OCI-LY1 (cell line): ENCODE measurements around the gene FCRL1.

Experiments
- H2AFZ ChIP-seq: fragments of 200-600 bp; sonication (generic), shearing (Covaris generic); 2 replicates; pipeline ENCODE4 v1.6.0; 2014; ENCODE audit warnings: antibody characterized with exemption, mild to moderate bottlenecking, low read length
- H3F3A ChIP-seq: fragments of 200-600 bp; sonication (generic), shearing (Covaris generic); 2 replicates; pipeline ENCODE4 v1.6.0; 2014; ENCODE audit warnings: mild to moderate bottlenecking, antibody characterized with exemption, low read length, moderate library complexity; ENCODE audit not compliant: insufficient read depth
- H3K27ac ChIP-seq: fragments of 200-600 bp; sonication (generic); 2 replicates; pipeline ENCODE4 v1.5.1; 2014; ENCODE audit warnings: low read length, mixed run types, mild to moderate bottlenecking, low read depth; ENCODE audit not compliant: poor library complexity, severe bottlenecking
- H3K27me3 ChIP-seq: fragments of 200-600 bp; sonication (generic); 2 replicates; pipeline ENCODE4 v1.6.0; 2014; ENCODE audit warnings: antibody characterized with exemption, mild to moderate bottlenecking, low read length, moderate library complexity; ENCODE audit not compliant: insufficient read depth
- H3K36me3 ChIP-seq: fragments of 200-600 bp; sonication (generic); 2 replicates; pipeline ENCODE4 v1.6.1; 2014; ENCODE audit warnings: mild to moderate bottlenecking, antibody characterized with exemption, low read length, moderate library complexity, mixed read lengths; ENCODE audit not compliant: insufficient read depth
- H3K4me1 ChIP-seq: fragments of 200-600 bp; sonication (generic); 2 replicates; pipeline ENCODE4 v1.5.1; 2014; ENCODE audit warnings: mild to moderate bottlenecking, low read length, moderate library complexity; ENCODE audit not compliant: insufficient read depth, severe bottlenecking
- H3K4me2 ChIP-seq: fragments of 200-600 bp; sonication (generic), shearing (Covaris generic); 2 replicates; pipeline ENCODE4 v1.6.1; 2014; ENCODE audit warnings: low read length
- H3K4me3 ChIP-seq: fragments of 200-600 bp; sonication (generic); 2 replicates; pipeline ENCODE4 v1.5.1; 2014; ENCODE audit warnings: low read length, low read depth, mild to moderate bottlenecking, mixed read lengths; ENCODE audit not compliant: poor library complexity, severe bottlenecking
- H3K79me2 ChIP-seq: fragments of 200-600 bp; shearing (Covaris generic); 2 replicates; pipeline ENCODE4 v1.6.1; 2016; ENCODE audit warnings: mixed run types, low read length, mixed read lengths; ENCODE audit not compliant: insufficient read depth
- H3K9ac ChIP-seq: fragments of 200-600 bp; sonication (generic), shearing (Covaris generic); 2 replicates; pipeline ENCODE4 v1.6.1; 2014; ENCODE audit warnings: mild to moderate bottlenecking, low read length, mixed read lengths
- H3K9me2 ChIP-seq: fragments of 200-600 bp; sonication (generic), shearing (Covaris generic); 2 replicates; pipeline ENCODE4 v1.6.1; 2014; ENCODE audit warnings: low read depth, mild to moderate bottlenecking, low read length, mixed read lengths
- H3K9me3 ChIP-seq: fragments of 200-600 bp; shearing (Covaris generic); 2 replicates; pipeline ENCODE4 v1.6.1; 2014; ENCODE audit warnings: low read length, mixed read lengths
- H4K20me1 ChIP-seq: fragments of 200-600 bp; sonication (generic), shearing (Covaris generic); 2 replicates; pipeline ENCODE4 v1.6.0; 2016; ENCODE audit warnings: mild to moderate bottlenecking, low read length; ENCODE audit not compliant: insufficient read depth
- EZH2 ChIP-seq: fragments of 200-600 bp; sonication (generic), shearing (Covaris generic); IDR thresholded peaks from 2 replicates; pipeline ENCODE4 v1.8.0; 2017; ENCODE audit warnings: borderline replicate concordance, mixed run types, mild to moderate bottlenecking, antibody characterized with exemption, low read length, moderate library complexity, mixed read lengths
- TF ChIP-seq, protein P1 (sequence below): fragments of 200-600 bp; sonication (generic), shearing (Covaris generic); IDR thresholded peaks from 2 replicates; pipeline ENCODE4 v1.5.1; 2017; ENCODE audit warnings: mild to moderate bottlenecking, antibody characterized with exemption, low read length, moderate library complexity, mixed read lengths

Gene FCRL1

DNA sequence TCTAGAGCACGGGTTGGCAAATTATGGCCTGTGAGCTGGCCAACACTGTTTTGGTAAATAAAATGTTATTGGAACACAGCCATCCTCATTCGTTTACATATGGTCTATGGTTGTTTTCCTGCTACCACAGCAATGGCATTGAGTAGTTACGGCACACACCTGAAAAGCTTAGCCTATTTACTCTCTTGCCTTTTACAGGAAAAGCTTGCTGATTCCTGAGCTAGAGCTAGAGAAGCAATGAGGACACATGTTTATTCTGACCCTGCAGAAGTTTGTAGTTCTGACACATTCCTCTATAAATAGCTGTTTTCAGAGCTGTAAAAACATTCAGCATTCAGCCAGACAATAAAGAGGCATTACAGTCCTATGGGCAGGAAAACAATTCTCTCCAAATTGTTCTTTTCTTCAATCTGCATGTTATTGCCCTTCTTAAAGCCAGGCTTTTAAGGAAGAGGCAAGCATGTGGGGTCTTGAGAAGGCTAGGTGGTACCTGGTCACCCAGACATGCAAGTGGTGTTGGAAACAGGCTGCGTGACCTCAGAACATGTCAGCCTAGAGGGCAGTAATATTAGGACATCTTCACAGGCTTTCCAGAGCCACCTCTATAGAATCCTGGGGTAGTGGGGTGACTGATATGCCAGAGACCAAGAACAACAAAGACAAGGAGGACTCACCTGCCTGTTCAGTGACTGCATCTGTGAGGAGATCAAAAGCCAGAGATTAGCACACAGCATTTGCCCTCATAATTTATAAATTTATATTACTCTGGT is 44.6 kb downstream of the FCRL1 start:
- Histone ChIP-seq H2AFZ (no peak overlapping the region), H3K4me1 (peaks cover 100% of the 10 kb centered on the region)

DNA sequence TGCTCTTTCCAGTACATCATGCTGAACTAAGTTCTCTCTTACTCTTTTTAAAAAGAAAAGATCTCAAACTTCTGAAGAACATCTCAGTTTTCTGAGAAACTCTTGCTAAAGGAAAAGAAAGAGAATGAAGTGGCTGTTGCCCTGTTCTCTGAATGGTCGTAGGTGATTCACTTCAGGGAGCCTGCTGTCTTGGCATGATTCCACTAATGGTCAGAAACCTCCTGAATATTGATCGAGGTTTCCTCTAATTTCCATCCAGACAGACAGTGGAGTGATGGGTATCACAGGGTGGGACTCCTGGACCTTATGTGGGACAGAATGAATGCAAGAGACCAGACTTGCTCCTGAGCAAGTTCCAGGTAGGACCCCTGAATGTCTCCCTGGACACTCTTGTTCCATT is 45.5 kb downstream of the FCRL1 start:
- Histone ChIP-seq H3K9me2 (no peaks in the 10 kb centered on the region), H3F3A (no peaks in the 10 kb centered on the region), H3K79me2 (no peaks in the 10 kb centered on the region), H3K4me3 (peak overlapping the region; percentile 62), H3K4me1 (peaks cover 97% of the 10 kb centered on the region), H2AFZ (no peak overlapping the region), H4K20me1 (no peaks in the 10 kb centered on the region), H3K9me3 (no peaks in the 10 kb centered on the region), H3K9ac (peak overlapping the region; percentile 51), H3K4me2 (peak overlapping the region; percentile 64), H3K27me3 (no peaks in the 10 kb centered on the region), H3K27ac (peak overlapping the region; percentile 89), H3K36me3 (peaks cover 4% of the 10 kb centered on the region; the same call in 1 of the 2 replicates)
- no peak for TF ChIP-seq EZH2
- TF ChIP-seq, protein P1, sequence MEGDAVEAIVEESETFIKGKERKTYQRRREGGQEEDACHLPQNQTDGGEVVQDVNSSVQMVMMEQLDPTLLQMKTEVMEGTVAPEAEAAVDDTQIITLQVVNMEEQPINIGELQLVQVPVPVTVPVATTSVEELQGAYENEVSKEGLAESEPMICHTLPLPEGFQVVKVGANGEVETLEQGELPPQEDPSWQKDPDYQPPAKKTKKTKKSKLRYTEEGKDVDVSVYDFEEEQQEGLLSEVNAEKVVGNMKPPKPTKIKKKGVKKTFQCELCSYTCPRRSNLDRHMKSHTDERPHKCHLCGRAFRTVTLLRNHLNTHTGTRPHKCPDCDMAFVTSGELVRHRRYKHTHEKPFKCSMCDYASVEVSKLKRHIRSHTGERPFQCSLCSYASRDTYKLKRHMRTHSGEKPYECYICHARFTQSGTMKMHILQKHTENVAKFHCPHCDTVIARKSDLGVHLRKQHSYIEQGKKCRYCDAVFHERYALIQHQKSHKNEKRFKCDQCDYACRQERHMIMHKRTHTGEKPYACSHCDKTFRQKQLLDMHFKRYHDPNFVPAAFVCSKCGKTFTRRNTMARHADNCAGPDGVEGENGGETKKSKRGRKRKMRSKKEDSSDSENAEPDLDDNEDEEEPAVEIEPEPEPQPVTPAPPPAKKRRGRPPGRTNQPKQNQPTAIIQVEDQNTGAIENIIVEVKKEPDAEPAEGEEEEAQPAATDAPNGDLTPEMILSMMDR = no peak

More for the DNA sequence above, 44.6 kb downstream of the FCRL1 start:
- no peaks in the 10 kb centered on the region for H3K36me3 ChIP-seq
- no peaks in the 10 kb centered on the region for H3K27me3 ChIP-seq
- H3K79me2 ChIP-seq = no peaks in the 10 kb centered on the region
- H3K4me2 ChIP-seq = peak overlapping the region; percentile 64
- no peaks in the 10 kb centered on the region for H3K9me3 ChIP-seq
- H4K20me1 ChIP-seq = no peaks in the 10 kb centered on the region
- H3K9me2 ChIP-seq = no peaks in the 10 kb centered on the region
- H3F3A ChIP-seq = no peaks in the 10 kb centered on the region
- peak overlapping the region; percentile 62 for H3K4me3 ChIP-seq
- H3K27ac ChIP-seq = peak overlapping the region; percentile 89
- H3K9ac ChIP-seq = peak overlapping the region; percentile 51
- TF ChIP-seq, protein P1 = no peak

DNA sequence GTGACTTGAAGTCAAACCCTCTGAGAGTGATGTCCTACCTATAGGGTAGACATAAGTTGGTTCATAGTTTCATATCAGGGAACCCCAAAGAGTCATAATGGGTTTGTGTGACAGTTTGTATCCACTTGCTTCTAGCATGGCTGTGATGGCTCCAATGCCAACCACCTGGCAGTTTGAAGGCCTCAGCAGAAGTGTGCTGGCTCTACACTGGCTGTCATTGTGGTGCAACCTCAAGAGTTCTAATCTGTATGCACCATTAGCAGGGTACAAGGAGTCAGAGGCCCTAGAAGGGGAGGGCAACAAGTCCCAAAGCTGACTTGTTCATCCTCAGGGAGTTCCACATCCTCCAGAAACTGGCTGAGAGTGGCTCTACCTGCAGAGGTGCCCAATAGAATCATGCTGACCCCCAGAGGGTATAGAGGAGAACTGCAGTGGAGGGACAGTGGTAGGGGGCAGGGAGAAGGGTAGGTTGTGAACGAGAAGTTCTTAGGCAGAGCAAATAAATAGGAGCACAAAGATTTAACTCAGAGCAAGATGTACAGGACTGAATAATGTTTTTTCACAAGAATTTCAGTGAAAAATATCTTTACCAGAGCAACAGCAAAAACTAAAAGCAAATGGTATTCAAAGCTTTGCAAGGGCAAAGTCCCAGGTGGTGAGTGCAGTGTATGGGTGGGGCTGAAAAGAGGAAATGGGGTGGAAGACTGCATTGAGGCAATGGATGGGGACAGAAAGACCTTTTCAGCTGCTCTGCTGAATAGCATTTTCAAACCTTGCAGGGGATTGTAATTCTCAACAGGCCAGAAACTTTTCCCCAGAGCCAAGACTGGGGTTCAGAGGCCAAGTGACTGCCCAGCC is 46.2 kb downstream of the FCRL1 start:
- H3F3A ChIP-seq = no peaks in the 10 kb centered on the region
- TF ChIP-seq, protein P1 = peak; percentile 99
- no peak for TF ChIP-seq EZH2
- peak overlapping the region; percentile 89 for H3K27ac ChIP-seq
- peaks cover 90% of the 10 kb centered on the region for H3K4me1 ChIP-seq
- no peaks in the 10 kb centered on the region for H3K9me2 ChIP-seq
- H3K4me3 ChIP-seq = peak overlapping the region; percentile 62
- peak overlapping the region; percentile 51 for H3K9ac ChIP-seq
- no peaks in the 10 kb centered on the region for H3K27me3 ChIP-seq
- H4K20me1 ChIP-seq = no peaks in the 10 kb centered on the region
- H3K36me3 ChIP-seq = peaks cover 8% of the 10 kb centered on the region
- peak overlapping the region; percentile 64 for H3K4me2 ChIP-seq
- H2AFZ ChIP-seq = no peak overlapping the region
- H3K79me2 ChIP-seq = no peaks in the 10 kb centered on the region
- H3K9me3 ChIP-seq = no peaks in the 10 kb centered on the region
